GM23248 (cell line): Measurements from ENCODE around the gene SLC45A1.
"Not testable (repeated sequence)": the region's sequence is repeated elsewhere in the genome, so short reads cannot be mapped to it uniquely, and the experiment has no call there.

Experiments
- EZH2 ChIP-seq: fragments of 200-600 bp; sonication (generic); IDR thresholded peaks from 2 replicates; pipeline ENCODE4 v1.6.1; 2018; ENCODE audit warnings: antibody characterized with exemption, mild to moderate bottlenecking; ENCODE audit not compliant: insufficient read depth, poor library complexity, severe bottlenecking
- EZH2phosphoT487 ChIP-seq: fragments of 200-600 bp; sonication (generic); IDR thresholded peaks from 2 replicates; pipeline ENCODE4 v1.6.1; 2018; ENCODE audit warnings: antibody characterized with exemption, moderate library complexity, mild to moderate bottlenecking, low read depth; ENCODE audit not compliant: insufficient read depth

GRCh38 chr1:8278677-8279076, 39.2 kb upstream of the SLC45A1 start:
- not testable (repeated sequence) for TF ChIP-seq EZH2, EZH2phosphoT487
